HUES48 (cell line): ENCODE measurements around the gene SLC22A1.
"Not testable (repeated sequence)": the region's sequence is repeated elsewhere in the genome, so short reads cannot be mapped to it uniquely, and the experiment has no call there.

Experiments
- H3K27ac ChIP-seq: one replicate; pipeline ENCODE4 v1.7.0; 2013; ENCODE audit warnings: low read depth, low read length, inconsistent platforms
- H3K27me3 ChIP-seq: 2 replicates; pipeline ENCODE4 v1.6.1; 2013; ENCODE audit warnings: mild to moderate bottlenecking, low read length; ENCODE audit not compliant: control insufficient read depth, insufficient read depth
- H3K36me3 ChIP-seq: 2 replicates; pipeline ENCODE4 v1.6.1; 2013; ENCODE audit warnings: low read length; ENCODE audit not compliant: control insufficient read depth, insufficient read depth
- H3K4me1 ChIP-seq: 2 replicates; pipeline ENCODE4 v1.6.1; 2013; ENCODE audit warnings: mild to moderate bottlenecking, low read length; ENCODE audit not compliant: control insufficient read depth, insufficient read depth
- H3K4me3 ChIP-seq: 2 replicates; pipeline ENCODE4 v1.5.1; 2013; ENCODE audit warnings: mild to moderate bottlenecking, low read depth, low read length
- H3K9ac ChIP-seq: 2 replicates; pipeline ENCODE4 v1.6.1; 2013; ENCODE audit warnings: mild to moderate bottlenecking, low read depth, low read length, moderate library complexity
- H3K9me3 ChIP-seq: 2 replicates; pipeline ENCODE4 v1.6.1; 2013; ENCODE audit warnings: low read length; ENCODE audit not compliant: control insufficient read depth, insufficient read depth

SLC22A1 gene

DNA sequence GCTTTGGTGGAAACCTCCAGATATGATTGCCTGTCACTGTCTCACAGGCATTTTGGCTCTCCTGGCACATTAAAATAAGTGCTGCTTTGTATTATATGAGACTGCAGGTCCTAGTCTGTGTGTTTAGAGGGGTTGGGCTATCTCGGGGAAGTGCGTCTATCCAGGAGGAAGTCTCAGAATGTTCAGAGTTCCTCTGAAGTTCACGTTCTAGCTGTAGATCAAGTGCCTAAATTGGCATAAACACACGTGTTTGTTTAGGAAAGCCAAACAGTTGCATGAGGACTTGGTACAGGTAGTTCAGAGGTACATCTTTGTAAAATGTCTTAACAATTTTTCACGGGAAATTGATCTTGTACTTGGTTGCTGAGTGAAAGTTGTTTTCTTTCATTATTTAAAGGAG is 36.4 kb upstream of the SLC22A1 start:
- Histone ChIP-seq H3K4me1 (no peaks in the 10 kb centered on the region), H3K4me3 (no peak overlapping the region), H3K36me3 (peaks cover 87% of the 10 kb centered on the region), H3K27me3 (no peaks in the 10 kb centered on the region), H3K27ac (no peak overlapping the region), H3K9ac (no peak overlapping the region), H3K9me3 (peaks cover 4% of the 10 kb centered on the region; the same call in 1 of the 2 replicates)

- no peaks in the 10 kb centered on the region for H3K4me1 ChIP-seq
- no peaks in the 10 kb centered on the region for H3K27me3 ChIP-seq
- peaks cover 88% of the 10 kb centered on the region for H3K36me3 ChIP-seq
- H3K4me3 ChIP-seq, result no peak overlapping the region
- no peak overlapping the region for H3K9ac ChIP-seq
- H3K27ac ChIP-seq, result no peak overlapping the region
- no peaks in the 10 kb centered on the region for H3K9me3 ChIP-seq
These were observed 35.7 kb upstream of the SLC22A1 start for GRCh38 chr6:160085713-160086505.

DNA sequence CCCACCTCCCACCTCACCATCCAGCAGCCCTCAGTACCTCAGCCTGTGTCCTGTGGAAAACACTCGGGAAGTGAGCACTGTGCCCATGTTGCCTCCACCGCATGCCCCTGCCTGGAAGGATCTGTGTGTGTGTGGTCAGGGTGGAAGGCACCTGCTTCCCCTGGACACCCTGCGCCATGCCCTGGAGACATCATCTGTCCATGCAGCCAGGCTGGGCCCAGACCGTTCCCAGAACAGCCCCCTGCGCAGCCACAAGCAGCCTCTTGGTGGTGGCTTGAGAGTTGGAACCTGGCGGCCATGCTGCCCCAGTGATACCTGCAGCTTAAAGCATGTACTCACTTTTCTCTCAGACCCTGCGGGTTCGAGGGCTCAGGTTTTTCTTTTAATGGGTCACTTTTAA is 34.9 kb upstream of the SLC22A1 start:
- Histone ChIP-seq H3K4me3 (no peak overlapping the region), H3K4me1 (no peaks in the 10 kb centered on the region), H3K9me3 (no peaks in the 10 kb centered on the region), H3K36me3 (peaks cover 86% of the 10 kb centered on the region), H3K27ac (no peak overlapping the region), H3K27me3 (no peaks in the 10 kb centered on the region), H3K9ac (no peak overlapping the region)

DNA sequence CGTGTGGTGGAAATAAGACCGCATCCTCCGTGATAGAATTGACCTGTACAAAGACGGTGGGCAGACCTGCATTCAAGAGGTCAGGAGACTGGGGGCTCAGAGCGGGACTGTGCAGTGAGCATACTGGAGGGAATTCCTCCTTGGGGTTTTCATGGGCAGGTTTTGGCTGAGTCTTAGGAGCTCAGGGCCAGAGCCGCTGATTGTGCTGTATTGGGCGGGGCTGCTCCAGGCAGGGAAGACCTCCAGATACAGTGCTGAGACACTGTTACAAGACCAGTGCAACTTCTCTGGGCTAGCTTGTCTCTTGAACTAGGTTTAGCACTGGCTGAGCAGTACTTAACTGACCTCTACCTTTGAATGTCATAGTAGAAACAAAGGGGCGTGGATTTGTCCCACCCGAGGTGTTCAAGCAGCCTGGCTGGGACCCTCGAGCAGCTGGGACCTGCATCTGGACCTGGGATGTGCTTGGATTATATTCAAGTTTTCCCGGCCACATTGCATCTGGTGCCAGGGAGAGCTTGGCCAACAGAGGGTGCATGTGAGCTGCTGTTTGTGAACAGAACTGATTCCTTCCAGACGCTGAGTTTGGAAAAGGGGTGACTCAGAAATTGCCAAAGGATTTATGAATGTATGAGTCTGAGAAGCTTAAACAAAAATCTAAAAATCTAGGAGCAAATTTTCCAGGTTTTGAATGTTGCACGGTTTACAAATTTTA is 33.4 kb upstream of the SLC22A1 start:
- peaks cover 92% of the 10 kb centered on the region for H3K36me3 ChIP-seq
- H3K4me3 ChIP-seq, result no peak overlapping the region
- H3K9me3 ChIP-seq, result no peaks in the 10 kb centered on the region

GRCh38 chr6:160088784-160089533 is 32.7 kb upstream of the SLC22A1 start:
- no peak overlapping the region for H3K4me3 ChIP-seq
- H3K4me1 ChIP-seq, result no peaks in the 10 kb centered on the region
- no peaks in the 10 kb centered on the region for H3K9me3 ChIP-seq
- peaks cover 94% of the 10 kb centered on the region for H3K36me3 ChIP-seq
- no peak overlapping the region for H3K9ac ChIP-seq
- no peak overlapping the region for H3K27ac ChIP-seq
- H3K27me3 ChIP-seq, result no peaks in the 10 kb centered on the region

More for the DNA sequence above, 33.4 kb upstream of the SLC22A1 start:
- Histone ChIP-seq H3K4me1 (no peaks in the 10 kb centered on the region), H3K27ac (no peak overlapping the region), H3K27me3 (no peaks in the 10 kb centered on the region), H3K9ac (no peak overlapping the region)

DNA sequence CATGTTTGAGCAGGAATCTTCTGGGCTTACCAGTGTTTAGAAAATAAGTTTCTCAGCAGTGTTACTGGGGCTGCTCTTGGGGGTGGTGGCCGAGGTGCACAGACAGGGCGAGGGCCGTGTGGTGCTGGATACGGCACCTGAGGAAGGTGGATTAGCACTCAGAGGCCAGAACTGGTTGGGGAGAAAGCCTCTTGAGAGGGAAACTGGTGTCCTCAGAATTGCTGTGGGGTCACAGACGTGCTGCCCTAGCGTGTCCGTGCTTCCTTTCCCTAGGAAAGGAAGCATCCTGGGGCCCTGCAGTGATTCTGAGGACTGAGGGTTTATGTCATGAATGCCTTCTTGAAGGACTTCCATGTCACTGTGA is 32.1 kb upstream of the SLC22A1 start:
- Histone ChIP-seq H3K36me3 (peaks cover 93% of the 10 kb centered on the region), H3K27ac (no peak overlapping the region), H3K4me3 (no peak overlapping the region), H3K4me1 (no peaks in the 10 kb centered on the region), H3K9me3 (no peaks in the 10 kb centered on the region), H3K9ac (no peak overlapping the region), H3K27me3 (no peaks in the 10 kb centered on the region)

GRCh38 chr6:160090442-160091239 is 31.0 kb upstream of the SLC22A1 start:
- not testable (repeated sequence) for H3K9me3 ChIP-seq, H3K4me1 ChIP-seq, H3K27me3 ChIP-seq, H3K9ac ChIP-seq, H3K4me3 ChIP-seq, H3K27ac ChIP-seq
- H3K36me3 ChIP-seq, result peaks cover 86% of the 10 kb centered on the region

GRCh38 chr6:160092176-160092575 is 29.4 kb upstream of the SLC22A1 start:
- peaks cover 85% of the 10 kb centered on the region for H3K36me3 ChIP-seq
- not testable (repeated sequence) for H3K27ac ChIP-seq, H3K4me1 ChIP-seq, H3K9me3 ChIP-seq, H3K27me3 ChIP-seq, H3K4me3 ChIP-seq, H3K9ac ChIP-seq

- no peak overlapping the region for H3K4me3 ChIP-seq
- no peaks in the 10 kb centered on the region for H3K4me1 ChIP-seq
- H3K9ac ChIP-seq, result no peak overlapping the region
- no peaks in the 10 kb centered on the region for H3K9me3 ChIP-seq
- no peaks in the 10 kb centered on the region for H3K27me3 ChIP-seq
- no peak overlapping the region for H3K27ac ChIP-seq
- H3K36me3 ChIP-seq, result peaks cover 86% of the 10 kb centered on the region
These were observed 29.0 kb upstream of the SLC22A1 start for GRCh38 chr6:160092602-160093001.

GRCh38 chr6:160093061-160093460 is 28.6 kb upstream of the SLC22A1 start:
- no peaks in the 10 kb centered on the region for H3K9me3 ChIP-seq
- no peaks in the 10 kb centered on the region for H3K27me3 ChIP-seq

More at GRCh38 chr6:160093061-160093460, 28.6 kb upstream of the SLC22A1 start:
- no peak overlapping the region for H3K4me3 ChIP-seq
- no peak overlapping the region for H3K9ac ChIP-seq
- H3K4me1 ChIP-seq, result no peaks in the 10 kb centered on the region
- no peak overlapping the region for H3K27ac ChIP-seq
- peaks cover 86% of the 10 kb centered on the region for H3K36me3 ChIP-seq
